Fibroblast of lung (primary cell): Measurements from ENCODE around the gene ATP6V1A. TPM values are rescaled to one million over a fixed set of nuclear protein-coding genes. Genes with fewer than 3 reads are reported as not detected.
A peak's percentile ranks its signal among the peaks of the same experiment; 100 is the strongest.

ENCODE experiments used
- DNase-seq, 2 donors: peaks; one replicate each; pipeline versions ENCODE4 v3.0.0 to v3.0.0-alpha.2; 2010; ENCODE audit warnings: low read depth in 2 of 2
- H2AFZ ChIP-seq: 2 replicates; pipeline ENCODE4 v1.5.1; 2012; ENCODE audit warnings: low read length, control low read depth, inconsistent platforms
- H3K27ac ChIP-seq: 2 replicates; pipeline ENCODE4 v1.5.1; 2011; ENCODE audit warnings: low read length, control low read depth; ENCODE audit not compliant: insufficient read depth
- H3K27me3 ChIP-seq: 2 replicates; pipeline ENCODE4 v1.5.1; 2011; ENCODE audit warnings: mild to moderate bottlenecking, low read length; ENCODE audit not compliant: control insufficient read depth, insufficient read depth
- H3K36me3 ChIP-seq: 2 replicates; pipeline ENCODE4 v1.5.1; 2011; ENCODE audit warnings: low read length; ENCODE audit not compliant: control insufficient read depth, insufficient read depth
- H3K4me1 ChIP-seq: 2 replicates; pipeline ENCODE4 v1.5.1; 2011; ENCODE audit warnings: low read length; ENCODE audit not compliant: control insufficient read depth, insufficient read depth; ENCODE audit errors: extremely low read depth
- H3K4me2 ChIP-seq: 2 replicates; pipeline ENCODE4 v1.5.1; 2011; ENCODE audit warnings: low read length, control low read depth; ENCODE audit not compliant: insufficient read depth; ENCODE audit errors: extremely low read depth
- H3K4me3 ChIP-seq, 4 experiments: fragments of 200-600 bp in 1 of 4; sonication (generic) in 1 of 4; replicated peaks in 1 of 4; 2 replicates each; pipeline ENCODE4 v1.5.1; 2011 to 2016; ENCODE audit warnings: low read length in 4 of 4, low read depth in 3 of 4, mild to moderate bottlenecking in 3 of 4, control low read depth in 2 of 4, inconsistent platforms in 1 of 4, mixed read lengths in 1 of 4; ENCODE audit not compliant: insufficient read depth in 1 of 4; ENCODE audit errors: control extremely low read depth in 1 of 4
- H3K79me2 ChIP-seq: 2 replicates; pipeline ENCODE4 v1.5.1; 2012; ENCODE audit warnings: mild to moderate bottlenecking, low read length, inconsistent platforms; ENCODE audit not compliant: control insufficient read depth, insufficient read depth
- H3K9ac ChIP-seq: 2 replicates; pipeline ENCODE4 v1.5.1; 2011; ENCODE audit warnings: mild to moderate bottlenecking, low read length, control low read depth; ENCODE audit not compliant: insufficient read depth
- H3K9me3 ChIP-seq: 2 replicates; pipeline ENCODE4 v1.5.1; 2012; ENCODE audit warnings: low read depth, low read length; ENCODE audit not compliant: control insufficient read depth, insufficient read depth
- H4K20me1 ChIP-seq: 2 replicates; pipeline ENCODE4 v1.5.1; 2011; ENCODE audit warnings: low read length; ENCODE audit not compliant: control insufficient read depth, insufficient read depth; ENCODE audit errors: extremely low read depth
- EZH2 ChIP-seq: IDR thresholded peaks from 2 replicates; pipeline ENCODE4 v1.5.1; 2012; ENCODE audit warnings: low read length, control low read depth, mild to moderate bottlenecking; ENCODE audit errors: missing control alignments
- polyA plus RNA-seq, 2 donors: library from polyadenylated mRNA; depleted of rRNA in 1 of 2; stranded (reverse) in 1 of 2; unstranded in 1 of 2; fragments of >200 nt; gene quantifications; 2 replicates each; pipeline ENCODE4 v1.2.1, GENCODE V29; 2011 to 2012; ENCODE audit warnings: missing spikeins in 1 of 2
- total RNA-seq: library from RNA; depleted of rRNA; stranded (reverse); fragments of >200 nt; gene quantifications from 2 replicates; pipeline ENCODE4 v1.2.1, GENCODE V29; 2014
- TF ChIP-seq, protein P1 (sequence below), 2 donors: IDR thresholded peaks in 1 of 2; conservative IDR thresholded peaks in 1 of 2; 1 replicate in 1 of 2; 2 replicates in 1 of 2; pipeline ENCODE4 v1.5.1; 2011 to 2012; ENCODE audit warnings: low read length in 2 of 2, control low read depth in 1 of 2, inconsistent platforms in 1 of 2, low read depth in 1 of 2, mild to moderate bottlenecking in 1 of 2

The ATP6V1A gene
- total and polyA plus RNA-seq, 2 donors (not counting 1 experiment from before 2014, with no cell fraction given) = 75.7 to 213 TPM

- no peak overlapping the region for H3K9ac ChIP-seq
- no peak overlapping the region for H3K4me2 ChIP-seq
- H3K36me3 ChIP-seq = no peaks in the 10 kb centered on the region
- TF ChIP-seq, protein P1, sequence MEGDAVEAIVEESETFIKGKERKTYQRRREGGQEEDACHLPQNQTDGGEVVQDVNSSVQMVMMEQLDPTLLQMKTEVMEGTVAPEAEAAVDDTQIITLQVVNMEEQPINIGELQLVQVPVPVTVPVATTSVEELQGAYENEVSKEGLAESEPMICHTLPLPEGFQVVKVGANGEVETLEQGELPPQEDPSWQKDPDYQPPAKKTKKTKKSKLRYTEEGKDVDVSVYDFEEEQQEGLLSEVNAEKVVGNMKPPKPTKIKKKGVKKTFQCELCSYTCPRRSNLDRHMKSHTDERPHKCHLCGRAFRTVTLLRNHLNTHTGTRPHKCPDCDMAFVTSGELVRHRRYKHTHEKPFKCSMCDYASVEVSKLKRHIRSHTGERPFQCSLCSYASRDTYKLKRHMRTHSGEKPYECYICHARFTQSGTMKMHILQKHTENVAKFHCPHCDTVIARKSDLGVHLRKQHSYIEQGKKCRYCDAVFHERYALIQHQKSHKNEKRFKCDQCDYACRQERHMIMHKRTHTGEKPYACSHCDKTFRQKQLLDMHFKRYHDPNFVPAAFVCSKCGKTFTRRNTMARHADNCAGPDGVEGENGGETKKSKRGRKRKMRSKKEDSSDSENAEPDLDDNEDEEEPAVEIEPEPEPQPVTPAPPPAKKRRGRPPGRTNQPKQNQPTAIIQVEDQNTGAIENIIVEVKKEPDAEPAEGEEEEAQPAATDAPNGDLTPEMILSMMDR (conservative IDR thresholded peaks at IDR 0.05 in 1 of 2, IDR thresholded peaks at IDR 0.05 in 1 of 2; ENCODE audit: low read depth in 1 of 2, low read length in 2 of 2) = peak; percentile 20 to 34
- no peak for TF ChIP-seq EZH2
- H3K79me2 ChIP-seq = no peaks in the 10 kb centered on the region
- no peak overlapping the region for H3K4me3 ChIP-seq
- DNase-seq = peak in 1 of 2 donors; percentile 5
- H3K27me3 ChIP-seq = no peaks in the 10 kb centered on the region
- H3K9me3 ChIP-seq = no peaks in the 10 kb centered on the region
- H3K27ac ChIP-seq = no peak overlapping the region
- H3K4me1 ChIP-seq = peaks cover under 1% of the 10 kb centered on the region
- H4K20me1 ChIP-seq = no peaks in the 10 kb centered on the region
- H2AFZ ChIP-seq = no peak overlapping the region
Measured at GRCh38 chr3:113825090-113825489, 78.3 kb downstream of the ATP6V1A start.

DNA sequence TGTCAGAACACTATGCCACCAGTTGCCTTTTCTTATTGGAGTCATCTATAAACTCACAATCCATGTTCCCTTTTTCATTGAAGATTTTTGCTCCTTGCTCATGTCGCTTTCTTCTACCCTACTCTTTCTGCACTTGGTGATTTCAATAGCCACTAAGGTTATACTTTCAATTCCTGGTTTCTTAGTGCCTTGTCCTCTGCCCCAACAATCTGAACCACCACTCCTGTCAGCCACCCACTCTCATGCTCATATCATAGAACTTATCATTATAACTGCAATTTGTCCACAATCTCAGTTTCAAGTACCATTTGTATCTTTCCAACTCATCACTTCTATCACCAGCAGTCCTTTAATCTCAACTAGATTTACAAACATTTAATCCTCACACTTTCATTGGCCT lies 81.8 kb downstream of the ATP6V1A start:
- H3K27me3 ChIP-seq = no peaks in the 10 kb centered on the region
- TF ChIP-seq, protein P1 (conservative IDR thresholded peaks at IDR 0.05 in 1 of 2, IDR thresholded peaks at IDR 0.05 in 1 of 2; ENCODE audit: low read depth in 1 of 2, low read length in 2 of 2) = no peak
- no peak for TF ChIP-seq EZH2

GRCh38 chr3:113829576-113830354 lies 82.9 kb downstream of the ATP6V1A start:
- Histone ChIP-seq H3K4me3 (no peak overlapping the region), H3K9me3 (no peaks in the 10 kb centered on the region), H2AFZ (no peak overlapping the region), H3K27me3 (no peaks in the 10 kb centered on the region), H3K9ac (no peak overlapping the region), H3K4me2 (no peak overlapping the region), H3K4me1 (peaks cover 2% of the 10 kb centered on the region), H3K27ac (no peak overlapping the region), H3K36me3 (no peaks in the 10 kb centered on the region), H4K20me1 (no peaks in the 10 kb centered on the region), H3K79me2 (no peaks in the 10 kb centered on the region)
- TF ChIP-seq EZH2 = no peak
- TF ChIP-seq, protein P1 (conservative IDR thresholded peaks at IDR 0.05 in 1 of 2, IDR thresholded peaks at IDR 0.05 in 1 of 2; ENCODE audit: low read depth in 1 of 2, low read length in 2 of 2) = no peak
- DNase-seq = peak in 1 of 2 donors; percentile 75

More for the DNA sequence above, 81.8 kb downstream of the ATP6V1A start:
- Histone ChIP-seq H3K27ac (no peak overlapping the region), H2AFZ (no peak overlapping the region), H3K36me3 (no peaks in the 10 kb centered on the region), H3K4me2 (no peak overlapping the region), H3K4me1 (peaks cover 2% of the 10 kb centered on the region), H3K9ac (no peak overlapping the region), H3K4me3 (no peak overlapping the region), H4K20me1 (no peaks in the 10 kb centered on the region), H3K79me2 (no peaks in the 10 kb centered on the region), H3K9me3 (no peaks in the 10 kb centered on the region)
- no peak for DNase-seq
